T-helper 17 cell (primary cell): ENCODE results near the gene ISOC2. TPM values are rescaled to one million over a fixed set of nuclear protein-coding genes. Genes with fewer than 3 reads are reported as not detected.

Source experiments
- ATAC-seq: fragments of 150-1000 bp; cut with Tn5 transposase; 2 replicates; pipeline ENCODE4 v1.10.0; 2021; ENCODE audit warnings: mild to moderate bottlenecking, moderate library complexity
- DNase-seq, 3 donors: peaks; one replicate each; pipeline versions ENCODE4 v3.0.0 to v3.0.0-alpha.2; 2020 to 2021
- H3K9me3 ChIP-seq: one replicate; pipeline ENCODE4 v1.7.0; 2013; ENCODE audit warnings: low read length, mild to moderate bottlenecking; ENCODE audit not compliant: control insufficient read depth, poor library complexity, severe bottlenecking
- H3K27ac Mint-ChIP-seq: one replicate; pipeline ENCODE4 v1.8.0; 2022; ENCODE audit warnings: mild to moderate bottlenecking, moderate library complexity, mixed read lengths
- H3K27me3 Mint-ChIP-seq: one replicate; pipeline ENCODE4 v1.8.0; 2022; ENCODE audit warnings: mixed read lengths
- H3K36me3 Mint-ChIP-seq: one replicate; pipeline ENCODE4 v1.8.0; 2022; ENCODE audit warnings: low read depth, mixed read lengths
- H3K4me1 Mint-ChIP-seq: one replicate; pipeline ENCODE4 v1.8.0; 2022; ENCODE audit warnings: mild to moderate bottlenecking, mixed read lengths
- H3K4me3 Mint-ChIP-seq: one replicate; pipeline ENCODE4 v1.8.0; 2022; ENCODE audit warnings: mild to moderate bottlenecking, moderate library complexity, mixed read lengths
- total RNA-seq, 4 donors: library from RNA in 2 of 4; stranded (reverse) in 2 of 4; gene quantifications; one replicate each; pipeline ENCODE4 v1.2.3 and lab custom pipeline; 2022 to 2026

The ISOC2 gene
- total RNA-seq, 2 donors from 2014 or later, result 6.5 to 7.2 TPM

GRCh38 chr19:55442372-55442961 lies 19.0 kb downstream of the ISOC2 start:
- Mint-ChIP-seq H3K4me3 (peak overlapping the region; percentile 68), H3K27me3 (peaks cover 58% of the 10 kb centered on the region)
- peak; percentile 74 for ATAC-seq

GRCh38 chr19:55441692-55442321 lies 19.6 kb downstream of the ISOC2 start:
- DNase-seq (no peak), ATAC-seq (peak; percentile 14)
- peaks cover 64% of the 10 kb centered on the region for H3K27me3 Mint-ChIP-seq
- peak overlapping the region; percentile 76 for H3K4me3 Mint-ChIP-seq
- peaks cover 9% of the 10 kb centered on the region for H3K36me3 Mint-ChIP-seq
- H3K27ac Mint-ChIP-seq, result no peak overlapping the region
- H3K9me3 ChIP-seq, result no peaks in the 10 kb centered on the region
- H3K4me1 Mint-ChIP-seq, result peaks cover 19% of the 10 kb centered on the region

More at GRCh38 chr19:55442372-55442961, 19.0 kb downstream of the ISOC2 start:
- H3K9me3 ChIP-seq, result no peaks in the 10 kb centered on the region
- DNase-seq, result no peak
- Mint-ChIP-seq H3K27ac (no peak overlapping the region), H3K36me3 (peaks cover 9% of the 10 kb centered on the region), H3K4me1 (peaks cover 19% of the 10 kb centered on the region)

GRCh38 chr19:55441319-55441691 lies 20.1 kb downstream of the ISOC2 start:
- Mint-ChIP-seq H3K36me3 (peaks cover 9% of the 10 kb centered on the region), H3K27me3 (peaks cover 68% of the 10 kb centered on the region), H3K4me1 (peaks cover 19% of the 10 kb centered on the region), H3K4me3 (peak overlapping the region; percentile 76), H3K27ac (no peak overlapping the region)
- no peak for DNase-seq
- H3K9me3 ChIP-seq, result no peaks in the 10 kb centered on the region
- no peak for ATAC-seq

GRCh38 chr19:55440411-55441105 lies 20.9 kb downstream of the ISOC2 start:
- Mint-ChIP-seq H3K4me1 (peaks cover 19% of the 10 kb centered on the region), H3K36me3 (peaks cover 7% of the 10 kb centered on the region), H3K4me3 (peak overlapping the region; percentile 76), H3K27me3 (peaks cover 62% of the 10 kb centered on the region), H3K27ac (no peak overlapping the region)
- ATAC-seq (peak; percentile 33), DNase-seq (no peak)
- H3K9me3 ChIP-seq, result no peaks in the 10 kb centered on the region

GRCh38 chr19:55439052-55439451 lies 22.4 kb downstream of the ISOC2 start:
- H3K9me3 ChIP-seq, result no peaks in the 10 kb centered on the region
- Mint-ChIP-seq H3K36me3 (peaks cover 7% of the 10 kb centered on the region), H3K27ac (no peak overlapping the region), H3K27me3 (peaks cover 51% of the 10 kb centered on the region), H3K4me3 (no peak overlapping the region), H3K4me1 (peaks cover 19% of the 10 kb centered on the region)
- no peak for DNase-seq
- no peak for ATAC-seq

GRCh38 chr19:55437410-55437809 lies 24.0 kb downstream of the ISOC2 start:
- H3K4me1 Mint-ChIP-seq, result peaks cover 9% of the 10 kb centered on the region
- no peaks in the 10 kb centered on the region for H3K9me3 ChIP-seq
- H3K36me3 Mint-ChIP-seq, result peaks cover 7% of the 10 kb centered on the region
- H3K27me3 Mint-ChIP-seq, result peaks cover 49% of the 10 kb centered on the region
- DNase-seq, result no peak
- no peak overlapping the region for H3K4me3 Mint-ChIP-seq
- peak; percentile 27 for ATAC-seq
- H3K27ac Mint-ChIP-seq, result no peak overlapping the region

- Mint-ChIP-seq H3K36me3 (peaks cover 7% of the 10 kb centered on the region), H3K27me3 (peaks cover 54% of the 10 kb centered on the region), H3K4me3 (no peak overlapping the region), H3K4me1 (peaks cover 9% of the 10 kb centered on the region), H3K27ac (no peak overlapping the region)
- ATAC-seq (no peak), DNase-seq (no peak)
- H3K9me3 ChIP-seq, result no peaks in the 10 kb centered on the region
These were observed 24.6 kb downstream of the ISOC2 start for GRCh38 chr19:55436847-55437246.

- Mint-ChIP-seq H3K27ac (no peak overlapping the region), H3K36me3 (peaks cover 3% of the 10 kb centered on the region), H3K27me3 (peaks cover 56% of the 10 kb centered on the region), H3K4me3 (no peak overlapping the region), H3K4me1 (no peaks in the 10 kb centered on the region)
- H3K9me3 ChIP-seq, result no peaks in the 10 kb centered on the region
- no peak for DNase-seq
- no peak for ATAC-seq
These were observed 26.4 kb downstream of the ISOC2 start for GRCh38 chr19:55435020-55435419.

- Mint-ChIP-seq H3K36me3 (no peaks in the 10 kb centered on the region), H3K27me3 (peaks cover 56% of the 10 kb centered on the region), H3K4me3 (no peak overlapping the region), H3K27ac (no peak overlapping the region), H3K4me1 (no peaks in the 10 kb centered on the region)
- ATAC-seq (no peak), DNase-seq (no peak)
- H3K9me3 ChIP-seq, result no peaks in the 10 kb centered on the region
These were observed 27.0 kb downstream of the ISOC2 start for GRCh38 chr19:55434356-55434919.

GRCh38 chr19:55433292-55433691 lies 28.1 kb downstream of the ISOC2 start:
- ATAC-seq, result no peak
- Mint-ChIP-seq H3K27me3 (peaks cover 52% of the 10 kb centered on the region), H3K4me1 (no peaks in the 10 kb centered on the region)

GRCh38 chr19:55432241-55432959 lies 29.0 kb downstream of the ISOC2 start:
- no peak for ATAC-seq
- Mint-ChIP-seq H3K4me3 (no peak overlapping the region), H3K27me3 (peaks cover 52% of the 10 kb centered on the region), H3K27ac (no peak overlapping the region), H3K4me1 (no peaks in the 10 kb centered on the region), H3K36me3 (no peaks in the 10 kb centered on the region)
- no peak for DNase-seq
- no peaks in the 10 kb centered on the region for H3K9me3 ChIP-seq

More at GRCh38 chr19:55433292-55433691, 28.1 kb downstream of the ISOC2 start:
- Mint-ChIP-seq H3K27ac (no peak overlapping the region), H3K36me3 (no peaks in the 10 kb centered on the region), H3K4me3 (no peak overlapping the region)
- no peak for DNase-seq
- no peaks in the 10 kb centered on the region for H3K9me3 ChIP-seq

- H3K27ac Mint-ChIP-seq, result no peak overlapping the region
- H3K27me3 Mint-ChIP-seq, result peaks cover 41% of the 10 kb centered on the region
- ATAC-seq (no peak), DNase-seq (no peak)
- no peaks in the 10 kb centered on the region for H3K4me1 Mint-ChIP-seq
- H3K9me3 ChIP-seq, result no peaks in the 10 kb centered on the region
- H3K4me3 Mint-ChIP-seq, result no peak overlapping the region
- no peaks in the 10 kb centered on the region for H3K36me3 Mint-ChIP-seq
These were observed 30.3 kb downstream of the ISOC2 start for GRCh38 chr19:55431183-55431582.

- DNase-seq (no peak), ATAC-seq (no peak)
- Mint-ChIP-seq H3K36me3 (no peaks in the 10 kb centered on the region), H3K27ac (no peak overlapping the region), H3K27me3 (peaks cover 24% of the 10 kb centered on the region), H3K4me3 (no peak overlapping the region), H3K4me1 (peaks cover 6% of the 10 kb centered on the region)
- H3K9me3 ChIP-seq, result no peaks in the 10 kb centered on the region
These were observed 35.4 kb downstream of the ISOC2 start for GRCh38 chr19:55426042-55426441.
